ENCODE results near the gene GAREM1. TPM values are rescaled to one million over a fixed set of nuclear protein-coding genes. Genes with fewer than 3 reads are reported as not detected.

GAREM1 gene
- total and polyA plus RNA-seq, 2 donors (not counting 3 experiments of a cell fraction or from before 2014, with no cell fraction given): 0.69 to 1.0 TPM

DNA sequence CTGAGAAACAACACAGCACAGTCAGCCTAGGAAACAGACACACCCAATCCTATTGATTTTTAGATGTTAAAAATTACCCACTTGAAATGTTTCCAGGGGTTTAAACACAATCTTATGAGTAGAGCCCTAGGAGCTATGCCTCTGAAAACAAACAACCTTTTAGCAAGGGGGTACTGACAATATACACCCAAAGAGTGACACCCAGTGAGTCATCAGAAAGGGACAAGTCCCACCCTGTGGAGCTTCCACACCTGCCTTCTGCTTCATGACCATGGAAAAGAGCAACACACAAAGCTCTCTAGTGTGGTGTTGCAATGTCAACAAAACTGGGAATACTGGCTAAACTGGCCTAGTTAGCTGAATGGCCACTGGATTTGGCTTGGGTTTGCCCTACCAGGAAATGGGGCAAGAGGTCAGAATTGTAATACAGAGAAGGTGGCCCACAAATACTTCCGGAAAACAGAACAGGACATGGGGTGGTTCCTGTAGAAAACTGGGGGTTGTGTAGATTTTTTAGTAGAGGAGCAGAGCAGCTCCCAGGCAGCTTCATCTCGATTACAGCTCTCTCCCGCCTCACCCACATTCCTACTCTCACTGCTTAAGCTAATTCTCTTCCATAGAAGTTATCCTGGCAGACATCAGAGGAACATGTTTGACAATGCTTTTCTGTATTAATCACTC is 98.2 kb downstream of the GAREM1 start:
- peaks cover 3% of the 10 kb centered on the region for H3K4me1 ChIP-seq (ENCODE audit: control insufficient read depth, extremely low read depth, insufficient read depth, low read length)
- no peaks in the 10 kb centered on the region for H3K36me3 ChIP-seq (ENCODE audit: control insufficient read depth in 2 of 2, extremely low read depth in 1 of 2, insufficient read depth in 2 of 2, low read length in 2 of 2)
- TF ChIP-seq, protein P1, sequence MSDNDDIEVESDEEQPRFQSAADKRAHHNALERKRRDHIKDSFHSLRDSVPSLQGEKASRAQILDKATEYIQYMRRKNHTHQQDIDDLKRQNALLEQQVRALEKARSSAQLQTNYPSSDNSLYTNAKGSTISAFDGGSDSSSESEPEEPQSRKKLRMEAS (IDR thresholded peaks at IDR 0.05; ENCODE audit: insufficient read depth, insufficient read length): no peak
- TF ChIP-seq, protein P2, sequence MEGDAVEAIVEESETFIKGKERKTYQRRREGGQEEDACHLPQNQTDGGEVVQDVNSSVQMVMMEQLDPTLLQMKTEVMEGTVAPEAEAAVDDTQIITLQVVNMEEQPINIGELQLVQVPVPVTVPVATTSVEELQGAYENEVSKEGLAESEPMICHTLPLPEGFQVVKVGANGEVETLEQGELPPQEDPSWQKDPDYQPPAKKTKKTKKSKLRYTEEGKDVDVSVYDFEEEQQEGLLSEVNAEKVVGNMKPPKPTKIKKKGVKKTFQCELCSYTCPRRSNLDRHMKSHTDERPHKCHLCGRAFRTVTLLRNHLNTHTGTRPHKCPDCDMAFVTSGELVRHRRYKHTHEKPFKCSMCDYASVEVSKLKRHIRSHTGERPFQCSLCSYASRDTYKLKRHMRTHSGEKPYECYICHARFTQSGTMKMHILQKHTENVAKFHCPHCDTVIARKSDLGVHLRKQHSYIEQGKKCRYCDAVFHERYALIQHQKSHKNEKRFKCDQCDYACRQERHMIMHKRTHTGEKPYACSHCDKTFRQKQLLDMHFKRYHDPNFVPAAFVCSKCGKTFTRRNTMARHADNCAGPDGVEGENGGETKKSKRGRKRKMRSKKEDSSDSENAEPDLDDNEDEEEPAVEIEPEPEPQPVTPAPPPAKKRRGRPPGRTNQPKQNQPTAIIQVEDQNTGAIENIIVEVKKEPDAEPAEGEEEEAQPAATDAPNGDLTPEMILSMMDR (IDR thresholded peaks at IDR 0.05; ENCODE audit: extremely low read depth in 1 of 2, insufficient read depth in 1 of 2, low read depth in 1 of 2, low read length in 2 of 2): no peak
- TF ChIP-seq MYC (IDR thresholded peaks at IDR 0.05; ENCODE audit: low read depth, low read length) (no peak), EZH2 (IDR thresholded peaks at IDR 0.05; ENCODE audit: borderline replicate concordance, low read depth, low read length, severe bottlenecking) (no peak), FOS (IDR thresholded peaks at IDR 0.05; ENCODE audit: borderline replicate concordance, insufficient read depth, low read length) (no peak), POLR2A (IDR thresholded peaks at IDR 0.05; ENCODE audit: low read depth, low read length) (no peak), POLR2AphosphoS5 (IDR thresholded peaks at IDR 0.05; ENCODE audit: insufficient read depth, low read depth, low read length) (no peak), JUN (IDR thresholded peaks at IDR 0.05; ENCODE audit: borderline replicate concordance, insufficient read depth, insufficient read length, low read depth) (no peak), GATA2 (IDR thresholded peaks at IDR 0.05; ENCODE audit: insufficient read depth, insufficient read length, low read depth, low read length) (no peak)
- no peaks in the 10 kb centered on the region for H3K9me1 ChIP-seq (replicated peaks; ENCODE audit: control insufficient read depth, extremely low read depth, insufficient read depth, low read length)
- DNase-seq (ENCODE audit: low read depth, low spot score) (no peak), FAIRE-seq (no peak)
- intact Hi-C loops (cut with micrococcal nuclease): no loop called here
- H3K79me2 ChIP-seq (ENCODE audit: control insufficient read depth, insufficient read depth, low read length): no peaks in the 10 kb centered on the region
- dilution Hi-C loops (cut with MboI; ENCODE audit: extremely low pct_ligation_motif_present, low sequenced_read_pairs): no loop called here
- no peaks in the 10 kb centered on the region for H4K20me1 ChIP-seq (replicated peaks; ENCODE audit: control insufficient read depth, extremely low read depth, insufficient read depth, low read length)
- POLR2A ChIA-PET: no interaction called here
- no peak overlapping the region for H2AFZ ChIP-seq (ENCODE audit: low read depth, low read length)
- no TSS peak for BruUV-seq (replicated peaks)
- H3K4me3 ChIP-seq (replicated peaks in 1 of 3; ENCODE audit: insufficient read depth in 1 of 3, low read depth in 1 of 3, low read length in 3 of 3): no peak overlapping the region
- CTCF ChIA-PET: interaction anchor here (0.7 to 2.9 kb wide), 5 partner anchors 11 to 98 kb away, joined by 3 to 9 read pairs (median 4); partner anchors contain the start of gene GAREM1
- H3K27me3 ChIP-seq (ENCODE audit: control insufficient read depth in 2 of 2, insufficient read depth in 2 of 2, low read length in 2 of 2): no peaks in the 10 kb centered on the region
- H3K9me3 ChIP-seq (replicated peaks; ENCODE audit: control insufficient read depth, insufficient read depth, low read length): no peaks in the 10 kb centered on the region
- no peak overlapping the region for H3K4me2 ChIP-seq (ENCODE audit: insufficient read depth, low read length)
- no peak overlapping the region for H3K27ac ChIP-seq (ENCODE audit: insufficient read depth, low read depth, low read length)
- no peak overlapping the region for H3K9ac ChIP-seq (replicated peaks; ENCODE audit: extremely low read depth, insufficient read depth, low read length)

All from endothelial cell of umbilical vein (primary cell).